Esophagus muscularis mucosa (tissue), 4 donors: ENCODE results near the gene FKTN. TPM values are rescaled to one million over a fixed set of nuclear protein-coding genes. Genes with fewer than 3 reads are reported as not detected.

Experiments used
- DNase-seq: peaks from one replicate; pipeline ENCODE4 v3.0.0-alpha.2; 2017; ENCODE audit errors: extremely low spot score
- H3K27ac ChIP-seq, 4 donors: fragments of 200-600 bp; sonication (generic); replicated peaks in 1 of 4; 1 replicate in 3 of 4; 2 replicates in 1 of 4; pipeline ENCODE4 v1.5.1; 2016 to 2019; ENCODE audit warnings: mild to moderate bottlenecking in 1 of 4
- H3K27me3 ChIP-seq, 4 donors: fragments of 200-600 bp; sonication (generic); one replicate each; pipeline versions ENCODE4 v1.5.1 to v1.6.0; 2016 to 2019
- H3K36me3 ChIP-seq, 4 donors: fragments of 200-600 bp; sonication (generic); one replicate each; pipeline ENCODE4 v1.5.1; 2016 to 2019
- H3K4me1 ChIP-seq, 4 donors: fragments of 200-600 bp; sonication (generic); one replicate each; pipeline ENCODE4 v1.5.1; 2016 to 2019
- H3K4me3 ChIP-seq, 4 donors: fragments of 200-600 bp; sonication (generic); 1 replicate in 2 of 4; 2 replicates in 2 of 4; pipeline ENCODE4 v1.5.1; 2016 to 2019; ENCODE audit warnings: mild to moderate bottlenecking in 4 of 4, moderate library complexity in 1 of 4
- H3K9me3 ChIP-seq, 4 donors: fragments of 200-600 bp; sonication (generic); 1 replicate in 3 of 4; 2 replicates in 1 of 4; pipeline ENCODE4 v1.5.1; 2016 to 2019
- EP300 ChIP-seq: sonication (generic); formaldehyde crosslinking; IDR thresholded peaks from one replicate; pipeline ENCODE4 v1.6.1; 2017; ENCODE audit warnings: antibody characterized with exemption
- POLR2A ChIP-seq: fragments of 450-650 bp; IDR thresholded peaks from one replicate; pipeline ENCODE4 v1.6.1; 2017; ENCODE audit warnings: antibody characterized with exemption, moderate library complexity, mild to moderate bottlenecking, low read depth
- POLR2AphosphoS5 ChIP-seq, 2 donors: sonication (generic); formaldehyde crosslinking; IDR thresholded peaks; one replicate each; pipeline ENCODE4 v1.6.1; 2017; ENCODE audit warnings: antibody characterized with exemption in 2 of 2
- WGBS: methylation state at CpG from one replicate; pipeline ENCODE4 v1.1.5; 2018; 5-methylcytosine and 5-hydroxymethylcytosine counted together
- intact Hi-C: fragments of 100-400 bp; cut with DNase I; formaldehyde crosslinking; loops from one replicate; pipeline ENCODE4 v1.15.1; 2023
- total RNA-seq, 4 donors: library from RNA; depleted of rRNA; stranded (reverse); fragments of >200 nt; gene quantifications; one replicate each; pipeline versions ENCODE4 v1.1.0 to v1.2.1, GENCODE V29; 2016
- TF ChIP-seq, protein P1 (sequence below), 3 experiments: fragments of 200-600 bp in 2 of 3; fragments of 450-650 bp in 1 of 3; sonication (generic) in 2 of 3; IDR thresholded peaks; one replicate each; pipeline ENCODE4 v1.5.1; 2017 to 2019; ENCODE audit warnings: antibody characterized with exemption in 3 of 3, mild to moderate bottlenecking in 2 of 3, moderate library complexity in 1 of 3

Gene FKTN
- total RNA-seq, 4 donors from 2014 or later: 5.1 to 21.3 (median 14.7) TPM

- Histone ChIP-seq H3K36me3 (no peaks in the 10 kb centered on the region), H3K27me3 (no peaks in the 10 kb centered on the region), H3K27ac (no peak overlapping the region), H3K4me1 (no peaks in the 10 kb centered on the region), H3K9me3 (no peaks in the 10 kb centered on the region), H3K4me3 (no peak overlapping the region)
- intact Hi-C loops: no loop called here
- no peak for TF ChIP-seq POLR2AphosphoS5 (IDR thresholded peaks at IDR 0.05)
- TF ChIP-seq EP300: no peak
- no peak for TF ChIP-seq POLR2A
- TF ChIP-seq, protein P1, sequence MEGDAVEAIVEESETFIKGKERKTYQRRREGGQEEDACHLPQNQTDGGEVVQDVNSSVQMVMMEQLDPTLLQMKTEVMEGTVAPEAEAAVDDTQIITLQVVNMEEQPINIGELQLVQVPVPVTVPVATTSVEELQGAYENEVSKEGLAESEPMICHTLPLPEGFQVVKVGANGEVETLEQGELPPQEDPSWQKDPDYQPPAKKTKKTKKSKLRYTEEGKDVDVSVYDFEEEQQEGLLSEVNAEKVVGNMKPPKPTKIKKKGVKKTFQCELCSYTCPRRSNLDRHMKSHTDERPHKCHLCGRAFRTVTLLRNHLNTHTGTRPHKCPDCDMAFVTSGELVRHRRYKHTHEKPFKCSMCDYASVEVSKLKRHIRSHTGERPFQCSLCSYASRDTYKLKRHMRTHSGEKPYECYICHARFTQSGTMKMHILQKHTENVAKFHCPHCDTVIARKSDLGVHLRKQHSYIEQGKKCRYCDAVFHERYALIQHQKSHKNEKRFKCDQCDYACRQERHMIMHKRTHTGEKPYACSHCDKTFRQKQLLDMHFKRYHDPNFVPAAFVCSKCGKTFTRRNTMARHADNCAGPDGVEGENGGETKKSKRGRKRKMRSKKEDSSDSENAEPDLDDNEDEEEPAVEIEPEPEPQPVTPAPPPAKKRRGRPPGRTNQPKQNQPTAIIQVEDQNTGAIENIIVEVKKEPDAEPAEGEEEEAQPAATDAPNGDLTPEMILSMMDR (IDR thresholded peaks at IDR 0.05): no peak
- 71% methylated on average over 6 of the region's 6 CpGs for WGBS
- DNase-seq: no peak
Measured at GRCh38 chr9:105676351-105676923, 118.5 kb downstream of the FKTN start.

DNA sequence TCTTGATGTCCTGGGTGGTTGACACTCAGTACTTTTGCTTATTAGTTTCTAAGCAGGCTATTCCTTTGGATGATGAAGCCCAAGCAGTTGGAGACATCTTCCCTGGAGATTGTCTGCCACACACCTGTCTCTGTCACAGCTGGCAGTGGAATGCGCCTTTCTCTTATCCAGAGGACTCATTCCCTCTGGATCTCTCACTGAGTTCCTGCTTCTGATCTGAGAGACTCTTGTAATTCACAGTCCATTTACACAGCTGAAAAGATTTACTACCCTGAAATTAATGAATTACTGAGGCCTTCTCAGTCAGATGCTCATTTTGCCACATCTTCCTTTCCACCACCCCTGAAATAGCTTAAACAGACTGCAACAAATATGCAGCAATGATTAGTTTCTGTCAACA, 120.2 kb downstream of the FKTN start:
- Histone ChIP-seq H3K4me1 (no peaks in the 10 kb centered on the region), H3K36me3 (no peaks in the 10 kb centered on the region), H3K27ac (no peak overlapping the region), H3K4me3 (no peak overlapping the region), H3K9me3 (no peaks in the 10 kb centered on the region), H3K27me3 (no peaks in the 10 kb centered on the region)
- no peak for DNase-seq
- no peak for TF ChIP-seq POLR2A
- TF ChIP-seq POLR2AphosphoS5 (IDR thresholded peaks at IDR 0.05): no peak
- intact Hi-C loops: no loop called here
- 87% methylated on average over 1 of the region's 1 CpG for WGBS

- H3K27ac ChIP-seq: no peak overlapping the region
- TF ChIP-seq, protein P1 (IDR thresholded peaks at IDR 0.05): no peak
- TF ChIP-seq EP300 (no peak), POLR2AphosphoS5 (IDR thresholded peaks at IDR 0.05) (no peak), POLR2A (no peak)
- DNase-seq: no peak
- 66% methylated on average over 1 of the region's 1 CpG for WGBS
- H3K4me3 ChIP-seq: no peak overlapping the region
- intact Hi-C loops: no loop called here
- H3K36me3 ChIP-seq: no peaks in the 10 kb centered on the region
- H3K4me1 ChIP-seq: no peaks in the 10 kb centered on the region
- no peaks in the 10 kb centered on the region for H3K9me3 ChIP-seq
- H3K27me3 ChIP-seq: no peaks in the 10 kb centered on the region
Measured at GRCh38 chr9:105678781-105679180, 120.8 kb downstream of the FKTN start.

DNA sequence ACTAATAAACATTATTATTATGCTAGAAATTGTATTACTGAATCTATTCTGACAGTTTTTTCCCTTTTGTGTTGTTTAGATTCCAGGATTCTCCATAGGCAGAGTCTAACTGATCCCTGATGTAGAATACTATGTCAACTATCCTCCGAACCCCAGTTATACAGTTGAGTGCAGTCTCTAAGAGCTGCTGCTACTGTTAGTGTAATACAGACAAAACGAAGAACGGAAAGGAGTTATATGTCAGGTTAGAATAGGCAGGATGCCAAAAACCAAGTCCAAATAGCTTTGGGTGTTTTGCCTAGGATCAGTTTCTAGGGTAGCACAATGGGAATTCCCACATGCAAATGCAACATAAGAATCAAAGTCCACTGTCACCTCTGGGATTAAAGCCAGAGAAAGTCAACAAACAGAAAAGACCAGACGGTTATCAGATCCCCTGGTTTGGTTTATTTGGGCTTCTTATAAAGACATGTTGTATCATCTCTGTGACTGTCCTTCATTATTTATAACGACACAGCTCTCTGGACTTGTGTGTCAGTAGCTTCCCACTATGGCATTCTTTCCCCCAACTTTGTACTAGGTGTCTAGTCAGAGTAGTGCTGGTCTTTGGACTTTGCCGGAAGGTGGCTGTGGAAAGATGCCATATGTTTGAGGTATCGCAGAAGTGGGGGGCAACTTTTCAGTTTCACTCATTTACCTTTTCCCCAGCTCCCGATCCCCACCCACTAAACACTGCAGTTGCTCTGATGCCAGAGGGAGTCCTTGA, 121.5 kb downstream of the FKTN start:
- Histone ChIP-seq H3K4me1 (no peaks in the 10 kb centered on the region), H3K36me3 (no peaks in the 10 kb centered on the region), H3K27me3 (no peaks in the 10 kb centered on the region), H3K4me3 (no peak overlapping the region), H3K27ac (no peak overlapping the region), H3K9me3 (no peaks in the 10 kb centered on the region)
- TF ChIP-seq POLR2A (no peak), EP300 (no peak), POLR2AphosphoS5 (IDR thresholded peaks at IDR 0.05) (no peak)
- TF ChIP-seq, protein P1 (IDR thresholded peaks at IDR 0.05): no peak
- 64% methylated on average over 8 of the region's 8 CpGs for WGBS
- intact Hi-C loops: no loop called here
- no peak for DNase-seq

GRCh38 chr9:105681313-105681712, 123.4 kb downstream of the FKTN start:
- Histone ChIP-seq H3K4me1 (no peaks in the 10 kb centered on the region), H3K36me3 (no peaks in the 10 kb centered on the region), H3K4me3 (no peak overlapping the region), H3K27me3 (no peaks in the 10 kb centered on the region), H3K27ac (no peak overlapping the region), H3K9me3 (no peaks in the 10 kb centered on the region)
- no peak for TF ChIP-seq POLR2AphosphoS5 (IDR thresholded peaks at IDR 0.05)
- no peak for TF ChIP-seq EP300
- no peak for TF ChIP-seq POLR2A
- TF ChIP-seq, protein P1 (IDR thresholded peaks at IDR 0.05): no peak
- intact Hi-C loops: no loop called here
- no peak for DNase-seq
- 90% methylated on average over 2 of the region's 2 CpGs for WGBS
